HEK293T (cell line): Measurements from ENCODE around the gene OXGR1.

Source experiments
- CTCF ChIA-PET: fragments of 350-600 bp; formaldehyde crosslinking; extraction: SDS; loops from one replicate; lab custom pipeline; 2021; ENCODE audit warnings: antibody characterized with exemption, inconsistent platforms; lab: Yijun Ruan, JAX
- POLR2A ChIA-PET: fragments of 350-600 bp; formaldehyde crosslinking; extraction: SDS; loops from one replicate; lab custom pipeline; 2020; ENCODE audit warnings: antibody characterized with exemption, inconsistent platforms; lab: Yijun Ruan, JAX
- DNase-seq: peaks from one replicate; pipeline ENCODE4 v3.0.0; 2012; ENCODE audit warnings: mixed read lengths; ENCODE audit errors: extremely low spot score
- ARNT ChIP-seq: fragments of 450-650 bp; IDR thresholded peaks from 2 replicates; pipeline ENCODE4 v1.6.1; 2017; ENCODE audit warnings: mild to moderate bottlenecking
- BHLHE40 ChIP-seq: fragments of 450-650 bp; IDR thresholded peaks from 2 replicates; pipeline ENCODE4 v1.6.1; 2016; ENCODE audit warnings: mild to moderate bottlenecking, moderate library complexity, borderline replicate concordance
- CTBP1 ChIP-seq: fragments of 450-650 bp; IDR thresholded peaks from 2 replicates; pipeline ENCODE4 v1.6.1; 2016; ENCODE audit warnings: borderline replicate concordance
- ELF4 ChIP-seq: fragments of 450-650 bp; IDR thresholded peaks from 2 replicates; pipeline ENCODE4 v1.6.1; 2017; ENCODE audit warnings: antibody characterized with exemption
- FOXA1 ChIP-seq: fragments of 450-650 bp; IDR thresholded peaks from 2 replicates; pipeline ENCODE4 v1.6.1; 2016; ENCODE audit warnings: mild to moderate bottlenecking
- FOXK2 ChIP-seq: fragments of 450-650 bp; IDR thresholded peaks from 2 replicates; pipeline ENCODE4 v1.6.1; 2016; ENCODE audit warnings: mild to moderate bottlenecking
- FOXM1 ChIP-seq: fragments of 450-650 bp; IDR thresholded peaks from 2 replicates; pipeline ENCODE4 v1.6.1; 2017; ENCODE audit warnings: mild to moderate bottlenecking, borderline replicate concordance
- HDGF ChIP-seq: fragments of 450-650 bp; IDR thresholded peaks from 2 replicates; pipeline ENCODE4 v1.6.1; 2017; ENCODE audit warnings: antibody characterized with exemption, borderline replicate concordance
- L3MBTL2 ChIP-seq: fragments of 450-650 bp; conservative IDR thresholded peaks from 2 replicates; pipeline ENCODE4 v1.6.1; 2016; ENCODE audit warnings: mild to moderate bottlenecking
- LEF1 ChIP-seq: fragments of 450-650 bp; IDR thresholded peaks from 2 replicates; pipeline ENCODE4 v1.6.1; 2017; ENCODE audit warnings: mild to moderate bottlenecking, borderline replicate concordance
- NFRKB ChIP-seq: fragments of 450-650 bp; IDR thresholded peaks from 2 replicates; pipeline ENCODE4 v1.6.1; 2016; ENCODE audit warnings: mild to moderate bottlenecking, moderate library complexity
- SP1 ChIP-seq: fragments of 450-650 bp; IDR thresholded peaks from 2 replicates; pipeline ENCODE4 v1.6.1; 2017
- SUZ12 ChIP-seq: fragments of 450-650 bp; IDR thresholded peaks from 2 replicates; pipeline ENCODE4 v1.6.1; 2016; ENCODE audit warnings: mild to moderate bottlenecking
- TARDBP ChIP-seq: fragments of 450-650 bp; IDR thresholded peaks from 2 replicates; pipeline ENCODE4 v1.6.1; 2016
- ZNF384 ChIP-seq: fragments of 450-650 bp; IDR thresholded peaks from 2 replicates; pipeline ENCODE4 v1.6.1; 2016
- TF ChIP-seq, protein P1 (sequence below): fragments of 450-650 bp; IDR thresholded peaks from 2 replicates; pipeline ENCODE4 v1.6.1; 2016

The OXGR1 gene

GRCh38 chr13:97023117-97023516 is 28.8 kb upstream of the OXGR1 start:
- no peak for DNase-seq
- TF ChIP-seq FOXA1 (no peak), ZNF384 (no peak), SP1 (no peak), FOXK2 (no peak), NFRKB (no peak), LEF1 (no peak)
- ChIA-PET CTCF (no interaction called here), POLR2A (no interaction called here)

DNA sequence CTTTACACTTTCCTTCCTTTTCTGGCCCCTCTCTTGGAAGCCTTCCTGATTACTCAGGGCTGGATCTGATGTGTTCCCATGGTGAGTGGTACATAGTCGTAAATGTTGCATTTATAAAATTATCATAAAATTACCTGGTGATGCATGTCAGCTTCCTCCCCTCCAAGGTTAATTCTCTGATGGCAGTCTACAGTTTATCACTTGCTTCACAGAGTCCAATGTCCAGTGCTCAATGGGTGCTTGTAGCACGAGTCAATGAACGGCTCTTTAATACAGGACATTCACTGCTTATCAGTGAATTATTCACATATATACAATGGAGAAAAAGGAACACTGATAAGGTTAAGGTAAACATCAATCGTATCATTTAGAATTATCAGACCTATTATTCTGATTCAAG is 27.0 kb upstream of the OXGR1 start:
- ChIA-PET CTCF (no interaction called here), POLR2A (no interaction called here)

GRCh38 chr13:97020689-97021240 is 26.5 kb upstream of the OXGR1 start:
- DNase-seq: no peak
- ChIA-PET CTCF (no interaction called here), POLR2A (no interaction called here)
- TF ChIP-seq, protein P1, sequence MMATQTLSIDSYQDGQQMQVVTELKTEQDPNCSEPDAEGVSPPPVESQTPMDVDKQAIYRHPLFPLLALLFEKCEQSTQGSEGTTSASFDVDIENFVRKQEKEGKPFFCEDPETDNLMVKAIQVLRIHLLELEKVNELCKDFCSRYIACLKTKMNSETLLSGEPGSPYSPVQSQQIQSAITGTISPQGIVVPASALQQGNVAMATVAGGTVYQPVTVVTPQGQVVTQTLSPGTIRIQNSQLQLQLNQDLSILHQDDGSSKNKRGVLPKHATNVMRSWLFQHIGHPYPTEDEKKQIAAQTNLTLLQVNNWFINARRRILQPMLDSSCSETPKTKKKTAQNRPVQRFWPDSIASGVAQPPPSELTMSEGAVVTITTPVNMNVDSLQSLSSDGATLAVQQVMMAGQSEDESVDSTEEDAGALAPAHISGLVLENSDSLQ: no peak
- TF ChIP-seq LEF1: no peak
- TF ChIP-seq ARNT: no peak
- TF ChIP-seq HDGF: no peak
- TF ChIP-seq ELF4: no peak
- no peak for TF ChIP-seq FOXA1
- TF ChIP-seq ZNF384: no peak
- TF ChIP-seq SP1: no peak
- no peak for TF ChIP-seq BHLHE40
- no peak for TF ChIP-seq TARDBP
- no peak for TF ChIP-seq NFRKB
- TF ChIP-seq FOXK2: no peak
- no peak for TF ChIP-seq FOXM1
- TF ChIP-seq CTBP1: no peak
- TF ChIP-seq SUZ12: no peak
- TF ChIP-seq L3MBTL2: no peak

More for the DNA sequence above, 27.0 kb upstream of the OXGR1 start:
- DNase-seq: no peak
- TF ChIP-seq FOXK2 (no peak), ELF4 (no peak), ARNT (no peak)
- TF ChIP-seq, protein P1: no peak

- CTCF ChIA-PET: no interaction called here
- POLR2A ChIA-PET: no interaction called here
Observed at GRCh38 chr13:97020194-97020593, 25.9 kb upstream of the OXGR1 start.

DNA sequence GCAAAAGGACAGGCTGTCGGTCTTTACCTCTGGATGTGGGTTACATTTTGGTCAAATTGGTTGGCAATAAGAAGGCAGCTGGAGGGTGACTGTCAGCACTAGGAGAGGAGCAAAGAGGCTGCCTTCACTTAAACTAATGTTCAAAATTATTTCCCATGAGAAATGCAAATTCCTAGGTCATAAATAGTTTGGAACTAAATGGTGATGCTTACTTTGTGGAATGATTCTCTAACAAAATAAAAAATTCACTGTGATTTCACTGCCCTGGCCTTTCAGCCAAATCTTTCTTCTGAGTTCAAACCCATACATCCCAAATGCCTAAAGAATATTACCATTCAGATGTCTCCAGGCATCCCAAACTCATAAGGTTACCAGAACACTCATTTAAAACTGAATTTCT is 25.0 kb upstream of the OXGR1 start:
- CTCF ChIA-PET: interaction anchor here (0.6 to 1.0 kb wide), 2 partner anchors 262 to 385 kb away, joined by 3 read pairs; no protein-coding TSS in a partner anchor
- TF ChIP-seq ELF4: no peak
- no peak for TF ChIP-seq FOXK2
- no peak for TF ChIP-seq FOXM1
- TF ChIP-seq ZNF384: no peak
- no peak for TF ChIP-seq LEF1
- TF ChIP-seq L3MBTL2: no peak
- POLR2A ChIA-PET: no interaction called here
- DNase-seq: no peak

More at GRCh38 chr13:97020194-97020593, 25.9 kb upstream of the OXGR1 start:
- TF ChIP-seq L3MBTL2: no peak
- no peak for DNase-seq

DNA sequence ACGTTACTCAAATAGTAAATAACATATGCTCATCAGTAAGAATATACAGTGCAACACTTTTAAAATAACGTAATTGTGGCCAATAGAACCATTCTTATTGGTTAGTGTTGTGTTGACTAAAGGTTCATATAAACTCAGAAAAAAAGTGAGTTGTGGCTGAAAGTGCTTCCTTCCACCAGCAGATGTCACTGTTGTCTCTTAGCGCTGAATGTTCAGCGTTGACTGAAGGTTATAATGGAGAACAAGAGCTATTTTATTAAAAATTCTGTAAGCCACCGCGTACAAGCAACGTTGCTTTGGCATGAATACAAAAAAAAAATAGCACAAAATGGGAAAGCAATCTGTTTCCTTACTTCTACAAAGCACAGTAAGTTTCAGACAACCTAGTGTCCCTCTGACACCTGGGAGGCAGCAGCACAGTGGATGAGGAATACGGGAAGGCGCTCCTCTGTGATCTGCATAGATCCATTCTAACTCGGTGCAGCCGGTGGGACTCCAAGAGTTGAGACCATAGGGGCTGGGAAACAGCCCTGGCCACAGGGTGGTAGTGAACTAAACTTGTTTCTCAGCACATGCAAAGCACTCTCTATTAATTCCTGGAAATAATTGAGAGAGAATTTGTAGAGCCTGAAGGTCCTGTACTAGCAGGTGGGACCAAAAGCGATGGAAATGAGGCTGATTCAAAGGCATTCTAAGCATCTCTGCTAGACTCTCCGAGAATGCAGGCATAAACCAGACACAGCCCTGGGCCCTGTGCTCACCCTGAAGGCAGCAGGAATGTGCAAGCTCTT is 23.9 kb upstream of the OXGR1 start:
- DNase-seq: peak; percentile 45
- TF ChIP-seq SP1: no peak
- peak; percentile 37; the same call in 1 of the 2 replicates for TF ChIP-seq ZNF384
- ChIA-PET CTCF (interaction anchor here (0.6 to 1.0 kb wide), 7 partner anchors 9 to 1015 kb away, joined by 3 to 4 read pairs (median 3); no protein-coding TSS in a partner anchor), POLR2A (no interaction called here)

- TF ChIP-seq ZNF384 (no peak), SP1 (no peak), ELF4 (no peak), NFRKB (no peak), HDGF (no peak), LEF1 (no peak), FOXM1 (no peak), ARNT (no peak), SUZ12 (no peak), L3MBTL2 (no peak), TARDBP (no peak), FOXA1 (no peak), BHLHE40 (no peak), FOXK2 (no peak), CTBP1 (no peak)
- TF ChIP-seq, protein P1: no peak
- no peak for DNase-seq
- POLR2A ChIA-PET: no interaction called here
- CTCF ChIA-PET: interaction anchor here (0.8 kb wide), 1 partner anchor 9 kb away, joined by 4 read pairs; no protein-coding TSS in a partner anchor
Observed at GRCh38 chr13:97017322-97017721, 23.0 kb upstream of the OXGR1 start.
